Endometrium (tissue), 2 donors: ENCODE data around the gene WDR26.
"Not testable (repeated sequence)": the region's sequence is repeated elsewhere in the genome, so short reads cannot be mapped to it uniquely, and the experiment has no call there.

Experiments
- FAIRE-seq: peaks from 2 replicates; lab custom pipeline; 2012; peaks lifted over from hg19 to GRCh38; lab: Jason Lieb, UNC
- donor health status: control.
- donor health status: control.

The WDR26 gene

DNA sequence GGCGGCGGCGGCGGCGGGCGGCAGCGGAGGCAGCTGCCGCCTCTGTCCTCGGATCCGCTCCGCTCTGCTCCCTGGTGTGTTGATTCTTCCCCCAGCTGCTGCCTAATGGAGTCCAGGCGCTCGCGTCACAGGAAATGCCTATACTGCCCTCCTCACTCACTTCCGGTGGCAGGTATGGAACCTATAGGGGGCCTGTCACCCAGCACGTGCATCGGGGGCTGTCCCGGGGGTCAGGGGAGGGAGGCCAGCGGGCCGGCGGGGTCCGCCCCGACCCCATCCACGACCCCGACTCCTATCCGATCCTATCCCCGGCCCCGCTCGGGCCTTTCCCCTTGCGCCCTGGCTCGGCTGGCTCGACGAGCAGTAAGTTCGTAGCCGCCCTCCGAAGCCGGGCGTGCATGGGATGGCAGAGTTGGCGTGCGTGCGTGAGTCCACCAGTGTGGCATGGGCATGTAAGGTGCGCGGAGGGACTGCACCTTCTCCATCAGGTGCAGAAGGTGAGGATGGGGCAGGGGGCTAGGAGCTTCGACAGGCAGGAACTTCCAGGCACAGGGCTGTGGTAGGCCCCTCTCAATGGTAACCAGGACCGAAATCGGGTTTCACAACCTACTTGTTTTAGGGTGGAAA is at the start of gene WDR26:
Gene WDR26 (minus strand): TSS at position 107 of the 627 bp plus-strand sequence.
- FAIRE-seq: no peak

- FAIRE-seq: not testable (repeated sequence)
Observed at GRCh38 chr1:224483206-224483605, 48.6 kb upstream of the WDR26 start.

GRCh38 chr1:224482619-224483018 is 48.0 kb upstream of the WDR26 start:
- no peak for FAIRE-seq

DNA sequence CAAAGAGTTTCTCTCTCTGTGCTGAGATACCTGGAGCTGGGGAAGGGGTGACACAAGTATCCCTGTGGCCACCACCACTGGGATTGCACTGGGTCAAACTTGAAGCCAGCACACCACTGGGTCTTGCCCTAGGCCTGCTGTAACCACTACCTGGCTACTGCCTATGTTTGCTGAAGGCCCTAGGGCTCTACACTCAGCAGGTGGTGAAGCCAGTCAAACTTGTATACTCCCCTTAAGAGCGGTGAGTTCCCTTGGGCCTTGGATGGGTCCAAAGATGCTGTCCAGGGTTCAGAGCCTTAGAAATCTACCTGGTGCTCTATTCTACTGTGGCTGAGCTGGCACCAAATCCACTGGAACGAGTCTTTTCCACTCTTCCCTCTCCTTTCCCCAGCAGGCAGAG is 47.0 kb upstream of the WDR26 start:
- no peak for FAIRE-seq

- not testable (repeated sequence) for FAIRE-seq
Observed at GRCh38 chr1:224480888-224481459, 46.4 kb upstream of the WDR26 start.

DNA sequence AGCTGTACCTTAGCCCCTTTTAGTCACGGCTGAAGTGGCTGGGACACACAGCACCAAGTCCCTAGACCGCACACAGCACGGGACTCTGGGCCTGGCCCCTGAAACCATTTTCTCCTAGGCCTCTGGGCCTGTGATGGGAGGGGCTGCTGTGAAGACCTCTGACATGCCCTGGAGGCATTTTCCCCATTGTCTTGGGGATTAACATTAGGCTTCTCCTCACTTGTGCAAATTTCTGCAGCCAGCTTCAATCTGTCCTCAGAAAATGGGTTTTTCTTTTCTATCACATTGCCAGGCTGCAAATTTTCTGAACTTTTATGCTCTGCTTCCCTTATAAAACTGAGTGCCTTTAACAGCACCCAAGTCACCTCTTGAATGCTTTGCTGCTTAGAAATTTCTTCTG is 45.6 kb upstream of the WDR26 start:
- not testable (repeated sequence) for FAIRE-seq

GRCh38 chr1:224472806-224473205 is 38.2 kb upstream of the WDR26 start:
- no peak for FAIRE-seq

DNA sequence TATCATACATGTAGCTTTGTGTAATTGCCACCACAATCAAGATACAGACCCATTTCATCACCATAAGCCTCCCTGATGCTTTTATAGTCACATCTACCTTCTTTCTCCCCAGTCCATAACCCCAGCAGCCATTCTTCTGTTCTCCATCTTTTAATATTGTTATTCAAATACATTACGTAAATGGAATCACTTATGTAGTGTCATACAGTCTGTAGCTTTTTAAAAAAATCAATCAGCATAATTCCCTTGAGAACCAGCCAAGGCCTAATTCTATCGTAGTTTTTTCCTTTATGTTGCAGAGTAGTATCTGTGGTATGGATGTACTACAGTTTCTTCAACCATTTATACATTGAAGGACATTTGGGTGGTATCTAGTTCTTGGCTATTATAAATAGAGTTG is 31.6 kb upstream of the WDR26 start:
- no peak for FAIRE-seq

DNA sequence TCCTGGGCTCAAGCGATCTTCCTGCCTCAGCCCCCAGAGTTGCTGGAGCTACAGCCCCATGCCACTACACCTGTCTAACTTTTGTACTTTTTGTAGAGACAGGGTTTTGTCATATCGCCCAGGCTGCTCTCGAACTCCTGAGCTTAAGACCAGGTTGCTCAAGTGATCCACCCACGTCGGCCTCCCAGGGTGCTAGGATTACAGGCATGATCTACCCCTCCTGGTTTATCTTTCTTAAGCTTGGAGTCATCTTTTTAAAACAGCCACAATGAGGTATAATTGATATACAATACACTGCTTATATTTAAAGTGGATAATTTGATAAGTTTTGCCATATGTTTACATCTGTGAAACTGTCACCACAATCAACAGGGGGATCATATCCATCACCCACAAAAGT is 25.4 kb upstream of the WDR26 start:
- no peak for FAIRE-seq

GRCh38 chr1:224458996-224459395 is 24.4 kb upstream of the WDR26 start:
- FAIRE-seq: no peak

GRCh38 chr1:224458296-224458695 is 23.7 kb upstream of the WDR26 start:
- FAIRE-seq: no peak

GRCh38 chr1:224457782-224458144 is 23.2 kb upstream of the WDR26 start:
- no peak for FAIRE-seq

- no peak for FAIRE-seq
Observed at GRCh38 chr1:224456637-224456953, 22.0 kb upstream of the WDR26 start.

GRCh38 chr1:224454402-224455055 is 19.9 kb upstream of the WDR26 start:
- FAIRE-seq: no peak

- FAIRE-seq: no peak
Observed at GRCh38 chr1:224450561-224451350, 16.2 kb upstream of the WDR26 start.

GRCh38 chr1:224450159-224450558 is 15.6 kb upstream of the WDR26 start:
- FAIRE-seq: no peak

DNA sequence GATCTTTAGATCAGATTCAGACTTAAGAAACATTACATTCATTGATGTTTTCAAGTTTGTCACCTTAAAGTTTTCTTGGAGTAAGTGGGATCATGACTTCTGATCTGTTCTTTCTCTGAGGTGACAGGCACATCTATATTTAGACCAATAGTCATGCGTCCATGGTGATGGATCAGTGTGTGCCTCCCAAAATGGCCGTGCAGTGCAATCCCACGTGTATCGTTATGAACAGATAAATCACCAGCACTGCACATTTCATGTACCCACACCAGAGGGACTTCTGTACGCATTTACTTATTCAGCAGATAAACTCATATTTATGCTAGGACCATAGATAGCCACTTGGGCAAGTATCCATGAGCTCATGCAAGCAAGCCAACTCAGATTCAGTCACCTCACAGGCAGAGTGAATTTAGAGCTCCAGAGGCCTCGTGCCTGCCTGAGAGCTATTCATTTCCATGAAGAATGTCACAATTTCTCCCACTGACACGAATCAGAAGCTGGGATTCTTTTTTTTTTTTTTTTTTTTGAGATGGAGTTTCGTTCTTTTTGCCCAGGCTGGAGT is 13.9 kb upstream of the WDR26 start:
- FAIRE-seq: no peak

GRCh38 chr1:224447971-224448370 is 13.4 kb upstream of the WDR26 start:
- FAIRE-seq: no peak

GRCh38 chr1:224447251-224447650 is 12.7 kb upstream of the WDR26 start:
- no peak for FAIRE-seq

GRCh38 chr1:224438989-224439388 is 4.4 kb upstream of the WDR26 start:
- FAIRE-seq: no peak

DNA sequence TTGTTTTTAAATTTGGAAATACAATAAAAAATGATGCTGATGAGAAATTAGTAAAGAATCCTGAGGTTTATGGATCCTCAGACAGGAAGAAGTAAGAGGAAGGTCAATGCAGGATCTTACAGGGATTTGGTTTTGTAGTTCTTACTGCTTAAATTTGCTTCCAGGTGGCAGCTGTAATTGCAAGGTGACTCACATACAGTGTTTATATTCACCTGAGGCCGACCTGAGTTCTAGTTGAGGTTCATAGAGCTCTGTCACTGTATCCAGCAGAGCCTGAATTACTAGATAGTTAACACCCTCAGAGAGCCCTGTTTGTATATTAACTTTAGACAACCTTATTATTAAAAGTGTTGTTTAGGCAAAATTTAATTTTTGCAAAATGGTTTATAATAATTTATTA is 1.4 kb upstream of the WDR26 start:
- FAIRE-seq: no peak

DNA sequence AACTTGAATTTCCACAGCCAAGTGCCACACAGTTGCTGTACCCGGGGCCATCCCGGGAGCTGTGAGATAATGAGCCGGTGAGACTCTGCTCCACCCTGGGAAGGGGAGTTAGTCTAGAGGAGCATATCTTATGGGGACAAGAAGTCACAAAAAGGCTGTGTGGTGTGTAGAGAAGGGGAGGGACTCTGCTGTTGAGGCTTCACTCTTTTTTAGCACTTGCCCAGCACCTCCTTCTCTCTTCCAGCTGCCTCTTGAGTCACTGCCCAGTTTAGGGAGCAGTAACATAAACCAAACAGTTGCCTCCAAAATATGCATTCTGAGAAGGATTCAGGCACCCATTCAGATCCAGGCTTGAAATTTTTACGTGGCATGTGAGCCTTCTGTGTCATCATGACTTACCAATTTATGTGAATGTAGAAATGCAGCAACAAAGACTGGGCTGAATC is 744 bp upstream of the WDR26 start:
- no peak for FAIRE-seq
